ENCODE results near the gene HPN.
"Not testable (repeated sequence)": the region's sequence is repeated elsewhere in the genome, so short reads cannot be mapped to it uniquely, and the experiment has no call there.

HPN gene

DNA sequence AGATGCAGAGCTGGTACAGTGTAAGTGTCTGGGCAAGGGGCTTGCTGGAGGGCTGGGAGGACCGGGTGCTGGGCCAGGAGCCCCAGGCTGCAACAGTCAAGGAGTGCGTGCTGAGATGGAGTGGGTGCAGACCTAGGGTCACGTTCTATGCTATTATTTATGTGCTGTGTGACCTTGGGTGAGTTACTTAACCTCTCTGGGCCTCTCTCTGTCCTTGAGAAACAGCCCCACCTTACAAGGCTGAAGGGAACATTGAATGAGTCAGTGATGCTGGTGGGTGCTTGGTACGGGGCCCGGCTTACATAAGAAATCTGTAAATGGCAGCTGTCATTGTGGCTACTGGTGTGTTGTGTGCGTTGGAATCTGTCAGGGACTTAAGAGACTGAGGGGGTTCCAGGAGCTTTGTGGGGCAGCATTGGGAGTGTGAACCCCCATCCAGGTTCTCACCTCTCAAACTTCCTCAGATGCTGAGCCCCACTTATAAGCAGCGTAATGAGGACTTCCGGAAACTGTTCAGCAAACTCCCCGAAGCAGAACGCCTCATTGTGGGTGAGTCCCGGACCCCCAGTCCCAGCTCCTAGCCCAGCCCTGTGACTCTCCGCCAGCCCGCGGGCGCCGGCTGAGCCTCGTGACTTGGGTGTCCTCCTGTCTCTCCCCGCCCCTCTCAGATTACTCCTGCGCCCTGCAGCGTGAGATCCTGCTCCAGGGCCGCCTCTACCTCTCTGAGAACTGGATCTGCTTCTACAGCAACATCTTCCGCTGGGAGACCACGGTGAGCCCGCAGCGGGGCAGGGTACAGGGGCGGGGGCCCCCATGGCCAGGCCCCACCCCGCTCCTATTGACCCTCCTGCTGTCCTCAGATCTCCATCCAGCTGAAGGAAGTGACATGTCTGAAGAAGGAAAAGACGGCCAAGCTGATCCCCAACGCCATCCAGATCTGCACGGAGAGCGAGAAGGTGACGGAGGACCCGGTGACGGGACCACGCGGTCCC lies 31.8 kb upstream of the HPN start:
- DNase-seq: peak; percentile 29

DNA sequence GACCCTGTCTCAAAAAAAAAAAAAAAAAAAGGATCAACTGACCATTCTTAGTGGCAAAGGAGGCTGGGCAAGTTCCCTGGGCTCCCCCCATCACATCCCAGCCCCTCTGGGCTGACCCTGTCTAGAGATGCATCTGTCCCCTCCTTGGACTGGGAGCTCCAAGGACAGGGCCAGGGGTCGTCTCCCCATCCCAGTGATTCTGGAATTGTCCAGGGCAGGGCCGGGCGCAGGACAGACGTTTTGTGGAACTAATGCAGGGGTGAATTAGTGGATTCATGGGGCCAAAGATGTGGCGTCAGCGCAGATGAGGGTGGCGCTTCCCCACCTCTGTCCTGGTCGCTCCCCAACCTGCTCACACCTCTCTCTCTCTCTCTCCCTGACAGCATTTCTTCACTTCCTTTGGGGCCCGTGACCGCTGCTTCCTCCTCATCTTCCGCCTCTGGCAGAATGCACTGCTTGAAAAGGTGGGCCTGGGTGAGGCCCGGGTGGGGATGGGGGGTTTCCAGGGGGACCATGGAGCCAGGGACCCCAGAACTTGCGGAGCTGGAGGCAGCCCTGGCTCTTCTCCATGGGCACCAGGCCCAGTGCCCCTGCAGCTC lies 30.3 kb upstream of the HPN start:
- DNase-seq: no peak

DNA sequence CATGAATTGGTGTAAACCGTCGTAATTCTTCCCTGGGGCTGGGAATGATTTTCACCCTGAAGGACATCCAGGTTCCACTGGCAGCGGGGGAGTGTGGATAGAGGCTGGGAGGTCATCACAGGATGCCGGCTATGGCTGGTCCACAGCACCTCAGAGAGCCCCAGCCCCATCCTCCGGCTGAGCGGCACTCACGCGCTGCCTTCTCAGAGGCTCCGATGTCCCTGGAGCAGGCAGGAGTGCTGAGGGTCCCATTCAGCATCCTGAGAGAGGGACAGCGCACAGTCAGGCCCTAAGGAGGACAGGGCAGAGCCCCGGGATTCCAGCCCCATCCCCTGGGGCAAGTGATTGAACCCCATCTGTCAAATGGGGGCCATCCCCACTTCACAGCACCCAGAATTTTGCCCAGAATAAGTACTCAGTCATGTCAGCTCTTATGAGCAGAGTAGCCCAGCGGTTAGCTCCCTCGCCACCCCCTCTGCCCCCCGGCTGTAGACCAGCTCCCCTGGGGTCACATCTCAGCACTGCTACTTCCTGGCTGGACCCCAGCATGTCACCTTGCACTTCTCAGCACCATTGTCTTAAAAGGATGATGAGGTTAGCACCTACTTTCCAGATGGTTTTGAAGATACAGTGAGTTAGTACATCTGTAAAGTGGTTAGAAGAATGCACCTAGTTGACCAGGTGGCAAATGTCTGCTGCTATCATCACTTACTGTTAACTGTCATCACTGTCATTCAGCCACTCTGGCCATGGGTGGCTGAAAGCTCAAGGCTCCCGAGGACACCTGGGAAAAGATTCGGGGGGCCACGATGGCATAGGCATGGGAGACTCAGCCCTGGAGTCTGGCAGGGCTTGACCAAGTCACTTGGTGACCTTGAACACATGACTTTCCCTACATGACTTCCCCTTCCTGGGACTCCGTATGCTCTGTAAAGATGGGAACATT lies 29.5 kb upstream of the HPN start:
- DNase-seq: no peak

DNA sequence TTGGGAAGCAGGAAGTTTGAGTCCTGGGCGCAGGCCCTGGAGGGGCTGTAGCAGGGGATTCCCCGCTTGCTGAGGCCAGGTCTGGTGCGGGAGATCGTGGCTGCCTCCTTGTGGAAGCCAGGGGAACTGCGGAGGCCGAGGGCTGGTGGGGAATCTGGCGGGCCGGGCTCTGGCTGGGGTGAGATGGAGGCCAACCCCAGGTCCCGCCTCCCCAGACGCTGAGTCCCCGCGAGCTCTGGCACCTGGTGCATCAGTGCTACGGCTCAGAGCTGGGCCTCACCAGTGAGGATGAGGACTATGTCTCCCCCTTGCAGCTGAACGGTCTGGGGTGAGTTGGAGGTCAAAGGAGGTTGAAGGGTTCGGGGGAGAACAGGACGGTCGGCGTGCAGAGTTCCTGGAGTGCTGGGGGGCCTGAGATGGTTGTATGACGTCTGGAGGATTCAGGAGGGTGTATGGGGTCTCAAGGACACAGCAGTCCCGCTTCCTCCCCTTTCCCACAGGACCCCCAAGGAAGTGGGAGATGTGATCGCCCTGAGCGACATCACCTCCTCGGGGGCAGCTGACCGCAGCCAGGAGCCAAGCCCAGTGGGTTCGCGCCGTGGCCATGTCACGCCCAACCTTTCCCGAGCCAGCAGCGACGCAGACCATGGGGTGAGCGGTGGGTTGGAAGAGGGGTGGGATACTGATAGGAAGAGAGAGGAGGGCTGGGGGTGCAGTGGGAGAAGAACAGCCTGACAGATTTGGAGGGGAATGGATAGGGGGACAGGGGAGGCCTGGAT lies 28.3 kb upstream of the HPN start:
- peak; percentile 67 for DNase-seq

DNA sequence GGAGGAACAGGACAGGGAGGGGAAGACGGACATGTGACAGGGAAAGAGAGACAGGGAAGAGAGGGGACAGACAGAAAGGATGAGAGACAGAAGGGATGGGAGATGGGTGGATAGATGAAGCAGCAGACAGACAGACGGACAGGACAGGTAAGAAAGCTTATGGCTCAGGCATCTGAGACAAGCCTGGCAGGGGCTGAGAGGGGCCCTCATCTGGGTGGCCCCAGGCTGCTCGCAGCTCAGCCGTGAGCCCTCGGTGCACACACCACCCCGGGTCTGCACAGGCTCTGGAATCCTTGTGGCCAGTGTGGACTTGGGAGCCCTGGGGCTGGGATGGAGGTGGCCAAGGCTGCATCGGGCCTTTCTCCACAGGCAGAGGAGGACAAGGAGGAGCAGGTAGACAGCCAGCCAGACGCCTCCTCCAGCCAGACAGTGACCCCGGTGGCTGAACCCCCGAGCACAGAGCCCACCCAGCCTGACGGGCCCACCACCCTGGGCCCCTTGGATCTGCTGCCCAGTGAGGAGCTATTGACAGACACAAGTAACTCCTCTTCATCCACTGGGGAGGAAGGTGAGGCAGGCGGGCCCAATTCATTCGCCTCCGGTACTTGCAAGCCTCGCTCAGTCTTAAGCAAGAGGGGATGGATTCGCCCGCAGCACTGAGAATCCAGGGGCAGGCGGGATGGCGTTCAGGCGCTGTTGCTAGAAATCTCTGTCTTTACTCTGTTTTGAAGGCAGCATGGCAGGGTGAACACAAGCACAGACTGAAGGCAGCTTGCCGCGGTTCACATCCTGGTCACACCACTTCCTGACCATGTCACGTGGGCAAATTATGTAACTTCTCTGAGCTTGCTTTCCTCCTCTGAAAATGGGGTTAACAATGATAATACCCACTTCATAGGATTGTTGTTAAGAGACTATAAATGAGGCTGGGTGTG lies 27.4 kb upstream of the HPN start:
- DNase-seq: peak; percentile 72

DNA sequence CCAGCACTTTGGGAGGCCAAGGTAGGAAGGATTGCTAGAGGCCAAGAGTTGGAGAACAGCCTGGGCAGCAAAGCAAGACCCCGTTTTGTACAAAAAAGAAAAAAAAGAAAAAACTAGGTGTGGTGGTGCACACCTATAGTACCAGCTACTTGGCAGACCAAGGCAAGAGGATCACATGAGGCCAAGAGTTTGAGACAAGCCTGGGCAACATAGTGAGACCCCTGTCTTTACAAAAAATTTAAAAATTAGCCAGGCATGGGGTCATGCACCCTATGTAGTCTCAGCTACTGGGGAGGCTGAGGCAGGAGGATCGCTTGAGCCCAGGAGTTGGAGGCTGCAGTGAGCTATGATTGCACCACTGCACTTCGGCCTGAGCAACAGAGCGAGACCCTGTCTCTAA lies 26.7 kb upstream of the HPN start:
- not testable (repeated sequence) for DNase-seq

DNA sequence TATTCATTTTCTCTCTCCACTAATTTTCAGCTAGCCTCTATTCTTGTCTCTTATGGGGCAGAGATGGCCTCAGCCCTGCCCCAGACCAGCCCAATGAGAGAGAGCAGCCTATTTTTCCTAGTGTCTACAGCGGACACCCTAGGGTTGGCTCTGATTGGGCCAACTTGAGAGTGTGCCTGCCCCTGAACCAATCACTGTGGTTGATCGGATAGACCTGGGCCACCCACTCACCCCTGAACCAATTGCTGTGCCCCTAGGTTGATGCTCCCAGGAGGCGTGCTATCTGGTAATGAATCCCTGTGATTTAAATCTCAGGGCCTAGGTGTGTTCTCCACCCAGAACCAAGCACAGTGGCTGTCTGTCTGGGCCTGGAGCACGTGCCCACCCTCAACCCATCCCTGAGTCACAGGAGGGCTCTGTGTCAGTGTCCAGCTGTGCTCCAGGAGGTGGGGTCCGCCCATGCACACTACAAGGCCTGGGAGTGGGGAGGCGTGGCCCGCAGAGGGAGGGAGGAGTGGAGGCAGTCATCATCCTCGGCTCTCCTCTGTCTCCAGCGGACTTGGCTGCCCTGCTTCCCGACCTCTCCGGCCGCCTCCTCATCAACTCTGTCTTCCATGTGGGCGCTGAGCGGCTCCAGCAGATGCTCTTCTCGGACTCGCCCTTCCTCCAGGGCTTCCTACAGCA lies 26.1 kb upstream of the HPN start:
- no peak for DNase-seq

DNA sequence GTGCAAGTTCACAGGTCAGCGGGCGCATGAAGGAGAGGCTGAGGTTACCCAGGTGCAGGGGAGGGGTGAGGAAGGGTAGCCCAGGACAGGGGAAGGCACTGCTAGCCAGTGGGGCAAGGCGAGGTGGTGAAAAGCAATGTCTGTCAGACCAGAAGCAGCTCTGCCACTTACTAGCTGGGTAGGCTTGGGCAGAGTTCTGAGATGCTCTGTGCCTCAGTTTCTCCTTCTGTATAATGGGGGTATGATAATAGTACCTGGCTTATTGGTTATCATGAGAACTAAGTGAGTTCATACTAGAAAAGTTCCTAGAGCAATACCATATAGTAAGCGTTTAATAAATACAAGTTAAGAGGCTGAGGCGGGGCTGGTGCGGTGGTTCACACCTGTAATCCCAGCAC lies 25.6 kb upstream of the HPN start:
- no peak for DNase-seq

DNA sequence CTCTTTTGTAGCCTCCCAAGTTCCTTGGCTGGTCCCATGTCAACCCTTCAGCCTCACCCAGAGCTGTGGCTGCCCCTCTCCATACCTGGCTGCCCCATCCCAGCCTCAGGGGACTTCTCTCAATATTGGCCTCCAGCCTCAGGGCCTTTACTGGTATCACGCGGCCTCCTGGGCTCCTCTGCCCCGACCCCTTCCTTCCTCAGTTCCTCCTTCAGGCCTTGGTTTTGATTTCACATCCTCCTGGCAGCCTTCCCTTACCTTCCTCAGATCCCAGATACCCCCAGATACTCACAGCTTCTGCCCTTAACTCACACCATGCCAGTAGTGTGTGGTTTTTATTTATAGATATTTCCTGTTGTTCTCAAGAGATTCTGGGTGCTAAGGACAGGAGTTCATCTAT lies 24.0 kb upstream of the HPN start:
- DNase-seq: no peak

DNA sequence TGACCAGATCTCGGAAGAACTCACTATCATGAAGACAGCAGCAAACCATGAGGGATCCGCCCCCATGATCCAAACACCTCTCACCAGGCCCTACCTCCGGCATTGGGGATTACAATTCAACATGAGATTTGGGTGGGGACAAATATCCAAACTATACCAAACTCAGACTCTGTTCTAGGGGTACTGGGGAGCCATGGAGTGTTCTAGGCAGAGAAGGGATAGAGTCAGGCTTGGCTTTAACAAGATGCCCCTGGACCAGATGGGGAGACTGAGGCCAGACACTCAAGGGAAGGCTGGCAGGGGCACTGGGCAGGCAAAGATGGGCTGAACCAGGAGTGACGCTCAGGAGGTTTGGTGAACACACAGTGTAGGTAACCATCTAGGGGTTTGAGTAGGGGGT lies 23.1 kb upstream of the HPN start:
- DNase-seq: no peak

DNA sequence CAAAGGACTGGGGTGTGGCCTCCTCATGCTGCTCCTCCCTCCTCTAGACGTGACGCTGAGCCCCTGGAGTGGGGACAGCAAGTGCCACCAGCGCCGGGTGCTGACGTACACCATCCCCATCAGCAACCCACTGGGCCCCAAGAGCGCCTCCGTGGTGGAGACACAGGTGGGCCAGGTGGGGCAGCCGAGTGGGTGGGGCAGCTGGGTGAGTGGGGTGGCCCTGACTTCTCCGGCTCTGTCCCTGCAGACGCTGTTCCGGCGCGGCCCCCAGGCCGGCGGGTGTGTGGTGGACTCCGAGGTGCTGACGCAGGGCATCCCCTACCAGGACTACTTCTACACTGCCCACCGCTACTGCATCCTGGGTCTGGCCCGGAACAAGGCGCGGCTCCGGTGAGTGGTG lies 22.4 kb upstream of the HPN start:
- DNase-seq: no peak

DNA sequence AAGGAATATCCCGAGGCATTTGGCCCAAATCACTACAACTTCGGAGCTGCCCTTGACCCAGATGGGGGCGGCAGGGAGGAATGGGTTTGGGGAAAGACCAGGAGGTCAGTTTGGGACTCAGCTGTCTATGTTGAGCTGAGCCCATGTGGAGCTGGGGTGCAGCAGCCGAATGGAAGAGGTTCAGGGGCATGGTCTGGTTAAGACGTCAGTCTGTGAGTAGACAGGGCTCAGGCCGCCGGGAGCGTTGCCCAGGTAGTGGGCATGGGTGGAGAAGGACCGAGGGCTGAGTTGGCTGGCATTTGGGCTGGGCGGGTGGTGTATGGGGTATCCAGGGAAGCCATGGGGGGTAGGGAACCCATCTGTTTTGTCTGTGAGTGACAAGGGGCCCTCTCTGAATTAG lies 20.5 kb upstream of the HPN start:
- no peak for DNase-seq

DNA sequence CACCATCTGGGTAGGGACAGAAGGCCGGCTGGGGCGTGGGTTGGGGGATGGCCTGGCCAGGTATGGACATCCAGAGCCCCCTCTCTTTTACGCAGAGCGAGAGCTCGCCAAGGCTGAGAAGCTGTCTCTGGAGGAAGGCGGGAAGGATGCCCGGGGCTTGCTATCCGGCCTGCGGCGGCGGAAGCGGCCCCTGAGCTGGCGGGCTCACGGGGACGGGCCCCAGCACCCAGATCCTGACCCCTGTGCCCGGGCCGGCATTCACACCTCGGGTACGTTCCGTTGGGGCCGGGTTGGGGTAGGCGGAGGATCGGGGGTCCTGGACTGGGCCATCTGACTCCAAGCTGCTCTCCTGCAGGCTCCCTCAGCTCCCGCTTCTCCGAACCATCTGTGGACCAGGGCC lies 19.9 kb upstream of the HPN start:
- DNase-seq: no peak

DNA sequence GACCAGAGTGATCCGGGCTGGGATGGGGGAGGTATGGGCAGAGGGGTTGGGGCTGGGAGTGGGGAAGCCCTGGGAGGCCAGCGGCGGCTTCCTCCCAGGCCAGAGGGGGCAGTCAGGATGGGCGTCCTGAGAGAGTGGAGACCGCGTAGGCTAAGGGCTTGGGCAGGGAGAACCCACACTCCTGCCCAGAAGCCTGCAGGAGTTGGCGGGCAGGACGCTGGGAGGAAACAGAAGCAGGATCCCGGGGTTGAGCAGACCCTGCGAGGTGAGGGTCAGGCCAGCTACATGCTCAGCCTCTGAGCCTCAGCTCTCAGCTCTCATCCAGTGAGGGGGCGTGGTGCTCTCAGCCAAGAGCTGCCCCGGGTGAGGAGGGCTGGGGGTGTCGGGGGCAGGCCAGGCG lies 19.1 kb upstream of the HPN start:
- DNase-seq: no peak

DNA sequence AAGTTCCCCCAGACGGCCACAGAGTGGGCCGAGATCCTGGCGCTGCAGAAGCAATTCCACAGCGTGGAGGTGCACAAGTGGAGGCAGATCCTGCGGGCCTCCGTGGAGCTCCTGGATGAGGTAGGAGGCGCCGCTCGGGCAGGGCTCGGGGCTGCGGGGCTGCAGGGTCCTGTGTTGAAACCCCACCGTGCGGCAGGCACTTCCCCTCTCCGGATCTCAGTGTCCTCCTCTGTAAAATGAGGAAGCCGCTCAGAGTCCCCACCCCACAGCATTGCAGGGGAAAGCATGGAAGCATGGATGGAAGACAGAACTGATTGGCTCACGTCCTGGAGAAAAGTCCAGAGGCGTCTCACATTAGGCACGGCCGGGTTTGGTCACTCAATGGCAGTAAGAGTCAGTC lies 18.1 kb upstream of the HPN start:
- peak; percentile 44 for DNase-seq

DNA sequence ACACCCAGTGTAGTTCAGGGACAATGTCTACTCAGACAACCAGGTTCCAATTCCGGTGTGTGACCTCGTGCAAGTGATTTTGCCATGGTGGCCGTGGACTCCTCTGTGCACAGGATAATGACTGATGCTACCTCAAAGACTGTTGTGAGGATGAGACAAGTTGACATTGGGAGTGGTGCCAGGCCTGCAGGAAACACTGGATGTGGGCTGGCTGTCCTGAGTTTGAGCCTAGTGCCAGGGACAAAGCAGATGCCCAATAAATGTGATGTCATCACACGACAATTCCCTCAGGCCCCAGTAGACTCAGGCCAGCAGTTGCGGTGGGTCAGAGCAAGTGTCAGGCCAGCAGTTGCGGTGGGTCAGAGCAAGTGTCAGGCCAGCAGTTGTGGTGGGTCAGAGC lies 17.4 kb upstream of the HPN start:
- DNase-seq: no peak

DNA sequence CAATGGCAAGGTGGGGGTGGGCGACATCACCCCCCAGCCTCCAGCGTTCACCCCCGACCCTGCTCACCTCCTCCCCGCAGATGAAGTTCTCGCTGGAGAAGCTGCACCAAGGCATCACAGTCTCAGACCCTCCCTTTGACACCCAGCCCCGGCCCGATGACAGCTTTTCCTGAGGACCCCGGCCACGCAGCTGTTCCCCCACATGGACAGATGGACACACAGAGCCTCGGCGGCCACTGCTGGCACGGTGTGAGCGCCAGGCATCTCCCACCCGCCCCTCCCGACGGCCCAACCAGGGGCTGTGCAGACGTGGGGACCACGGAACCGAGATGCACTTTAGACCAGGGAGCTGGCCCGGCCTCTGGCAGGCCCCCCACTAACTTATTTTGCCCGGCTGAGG lies 15.6 kb upstream of the HPN start:
- DNase-seq: no peak

DNA sequence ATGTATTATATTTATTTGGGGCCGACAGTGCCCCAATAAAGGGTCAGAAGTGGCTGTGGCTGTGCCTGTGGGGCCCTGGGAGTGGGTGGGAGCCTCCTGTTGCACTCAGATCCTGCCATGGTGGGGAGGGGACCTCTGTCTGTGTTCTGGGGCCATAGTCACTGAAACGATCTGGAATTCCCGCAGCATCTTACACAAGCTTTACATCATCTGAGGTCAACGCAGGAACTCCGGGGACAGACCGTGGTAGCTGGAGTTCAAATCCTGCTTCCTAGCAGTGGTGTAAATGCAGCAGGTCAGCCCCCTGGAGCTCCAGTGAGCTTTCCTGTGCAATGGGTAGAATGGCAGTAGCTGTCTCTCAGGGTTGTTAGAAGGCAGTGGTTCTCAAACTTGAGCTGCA lies 15.1 kb upstream of the HPN start:
- peak; percentile 47 for DNase-seq

DNA sequence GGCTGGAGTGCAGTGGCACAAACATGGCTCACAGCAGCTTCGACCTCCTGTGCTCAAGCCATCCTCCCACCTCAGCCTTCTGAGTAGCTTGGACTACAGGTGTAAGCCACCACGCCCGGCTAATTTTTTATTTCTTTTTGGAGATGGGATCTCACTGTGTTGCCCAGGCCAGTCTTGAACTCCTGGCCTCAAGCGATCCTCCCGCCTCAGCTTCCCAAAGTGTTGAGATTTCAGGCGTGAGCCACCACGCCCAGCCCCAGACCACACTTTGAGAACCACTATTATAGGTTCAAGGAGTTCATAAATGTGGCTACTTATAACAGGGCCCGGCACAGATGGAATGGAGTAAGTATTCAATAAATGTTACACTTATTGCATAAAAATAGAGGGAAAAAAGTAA lies 14.5 kb upstream of the HPN start:
- DNase-seq: no peak

DNA sequence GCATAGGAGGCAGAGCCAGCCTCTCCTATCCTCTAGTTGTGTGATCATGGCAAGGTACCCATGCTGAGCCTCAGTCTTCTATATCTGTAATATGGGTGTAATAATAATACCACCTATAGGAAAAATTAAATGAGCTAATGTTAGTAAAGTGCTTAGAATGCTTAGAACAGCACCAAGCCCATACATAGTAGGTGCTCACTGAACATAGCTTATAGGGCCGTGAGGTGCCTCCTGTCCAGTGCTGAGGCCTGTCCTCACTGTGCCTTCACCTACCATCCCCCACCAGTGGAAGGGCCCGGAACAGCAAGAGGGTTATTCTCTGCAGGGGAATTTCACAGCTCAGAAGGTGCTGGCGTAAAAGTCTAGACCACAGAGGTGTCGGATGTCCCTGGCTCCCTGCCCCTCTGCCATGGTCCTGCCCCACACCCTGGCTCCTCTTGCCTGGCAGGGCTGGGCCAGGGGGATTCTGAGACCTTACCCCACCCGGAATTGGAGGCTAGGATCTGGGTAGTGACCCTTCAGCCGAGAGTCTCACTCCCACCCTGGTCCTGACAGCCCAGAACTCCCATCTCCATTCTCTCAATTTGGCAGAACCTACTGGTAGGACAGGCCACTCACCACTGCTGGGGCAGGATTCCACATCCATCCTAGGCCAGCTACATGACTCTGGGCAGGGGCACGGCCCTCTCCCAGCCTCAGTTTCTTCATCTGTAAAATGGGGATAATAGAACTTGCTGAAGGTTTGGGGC lies 13.5 kb upstream of the HPN start:
- DNase-seq: no peak

Data from inflammatory macrophage treated with lipopolysaccharide for 4 hours (primary cell).